H1 (cell line): ENCODE measurements around the gene NOS2. TPM values are rescaled to one million over a fixed set of nuclear protein-coding genes. Genes with fewer than 3 reads are reported as not detected.
"Not testable (repeated sequence)": the region's sequence is repeated elsewhere in the genome, so short reads cannot be mapped to it uniquely, and the experiment has no call there.

Experiments used
- CTCF ChIA-PET: fragments of 300-600 bp; sonication (Branson Sonifier 250); formaldehyde crosslinking; loops from one replicate; lab custom pipeline; 2021; ENCODE audit not compliant: partially characterized antibody; lab: Charles Lee
- POLR2A ChIA-PET: fragments of 300-600 bp; sonication (Branson Sonifier 250); formaldehyde crosslinking; loops from one replicate; lab custom pipeline; 2021; ENCODE audit warnings: inconsistent platforms; ENCODE audit not compliant: partially characterized antibody; lab: Charles Lee
- DNase-seq, 2 experiments: peaks; one replicate each; pipeline versions ENCODE4 v3.0.0 to v3.0.0-alpha.2; 2010 to 2022; ENCODE audit warnings: low spot score in 2 of 2, low read depth in 1 of 2, mixed read lengths in 1 of 2
- FAIRE-seq: peaks from 2 replicates; lab custom pipeline; 2011; peaks lifted over from hg19 to GRCh38; lab: Jason Lieb, UNC
- H2AFZ ChIP-seq: 2 replicates; pipeline ENCODE4 v1.8.1; 2012; ENCODE audit warnings: low read length, inconsistent platforms
- H2AK5ac ChIP-seq: 2 replicates; pipeline ENCODE4 v1.6.1; 2013; ENCODE audit warnings: low read depth, low read length
- H2BK120ac ChIP-seq: replicated peaks from 2 replicates; pipeline ENCODE3; 2013; ENCODE audit warnings: low read depth, low read length, inconsistent platforms
- H2BK12ac ChIP-seq: 2 replicates; pipeline ENCODE4 v1.6.1; 2013; ENCODE audit warnings: low read depth, low read length
- H2BK15ac ChIP-seq: 2 replicates; pipeline ENCODE4 v1.6.1; 2013; ENCODE audit warnings: low read length
- H2BK20ac ChIP-seq: 2 replicates; pipeline ENCODE4 v1.6.1; 2013; ENCODE audit warnings: low read length
- H2BK5ac ChIP-seq: 2 replicates; pipeline ENCODE4 v1.6.1; 2013; ENCODE audit warnings: low read depth, low read length
- H3K14ac ChIP-seq: 2 replicates; pipeline ENCODE4 v1.6.1; 2013; ENCODE audit warnings: inconsistent platforms; ENCODE audit not compliant: insufficient read length
- H3K18ac ChIP-seq: 2 replicates; pipeline ENCODE4 v1.6.1; 2013; ENCODE audit warnings: low read length; ENCODE audit errors: extremely low read depth
- H3K23ac ChIP-seq: 2 replicates; pipeline ENCODE4 v1.6.1; 2013; ENCODE audit warnings: inconsistent platforms; ENCODE audit not compliant: insufficient read length
- H3K23me2 ChIP-seq: 2 replicates; pipeline ENCODE4 v1.6.1; 2013; ENCODE audit warnings: low read depth, low read length
- H3K27ac ChIP-seq: 2 replicates; pipeline ENCODE4 v1.6.1; 2011; ENCODE audit warnings: low read depth, low read length, inconsistent platforms
- H3K27me3 ChIP-seq, 4 experiments: replicated peaks in 1 of 4; 1 replicate in 1 of 4; 2 replicates in 3 of 4; pipeline versions ENCODE4 v1.6.1 to v1.8.1; 2011 to 2013; ENCODE audit warnings: low read length in 3 of 4, mild to moderate bottlenecking in 3 of 4, inconsistent platforms in 2 of 4, mixed read lengths in 2 of 4, moderate library complexity in 1 of 4; ENCODE audit not compliant: control insufficient read depth in 3 of 4, insufficient read depth in 3 of 4; ENCODE audit errors: extremely low read depth in 1 of 4
- H3K36me3 ChIP-seq, 4 experiments: 2 replicates each; pipeline versions ENCODE4 v1.6.1 to v1.8.1; 2011 to 2013; ENCODE audit warnings: mild to moderate bottlenecking in 4 of 4, low read length in 3 of 4, moderate library complexity in 2 of 4, control low read depth in 1 of 4, inconsistent platforms in 1 of 4; ENCODE audit not compliant: insufficient read depth in 4 of 4, control insufficient read depth in 2 of 4
- H3K4ac ChIP-seq: replicated peaks from 2 replicates; pipeline ENCODE3; 2013; ENCODE audit warnings: low read length, low read depth, mixed read lengths, inconsistent platforms; ENCODE audit not compliant: insufficient read length
- H3K4me1 ChIP-seq, 4 experiments: replicated peaks in 1 of 4; 1 replicate in 1 of 4; 2 replicates in 3 of 4; pipeline versions ENCODE4 v1.6.1 to v1.8.1; 2011 to 2013; ENCODE audit warnings: low read length in 3 of 4, inconsistent platforms in 2 of 4, mixed read lengths in 1 of 4; ENCODE audit not compliant: insufficient read depth in 4 of 4, control insufficient read depth in 3 of 4
- H3K4me2 ChIP-seq, 2 experiments: 2 replicates each; pipeline versions ENCODE4 v1.6.1 to v1.8.1; 2011 to 2013; ENCODE audit warnings: low read depth in 2 of 2, low read length in 2 of 2, control low read depth in 1 of 2, inconsistent platforms in 1 of 2, mild to moderate bottlenecking in 1 of 2; ENCODE audit not compliant: insufficient read depth in 1 of 2
- H3K4me3 ChIP-seq, 4 experiments: fragments of 200-600, 300-600 bp in 1 of 4; sonication (generic), shearing (Covaris generic), sonication (Bioruptor Twin) in 1 of 4; 2 replicates each; pipeline versions ENCODE4 v1.5.1 to v1.8.1; 2011 to 2016; ENCODE audit warnings: low read length in 4 of 4, low read depth in 3 of 4, control low read depth in 2 of 4, inconsistent platforms in 2 of 4, mild to moderate bottlenecking in 2 of 4, mixed read lengths in 1 of 4, moderate library complexity in 1 of 4; ENCODE audit not compliant: insufficient read depth in 2 of 4; ENCODE audit errors: extremely low read depth in 1 of 4
- H3K56ac ChIP-seq: replicated peaks from 2 replicates; pipeline ENCODE3; 2013; ENCODE audit warnings: low read depth, mild to moderate bottlenecking, mixed read lengths, low read length, inconsistent platforms; ENCODE audit not compliant: insufficient read length
- H3K79me1 ChIP-seq: 2 replicates; pipeline ENCODE4 v1.6.1; 2013; ENCODE audit warnings: low read depth, low read length, control low read depth
- H3K79me2 ChIP-seq, 2 experiments: 2 replicates each; pipeline versions ENCODE4 v1.6.1 to v1.8.1; 2012 to 2013; ENCODE audit warnings: low read length in 2 of 2, mild to moderate bottlenecking in 2 of 2, inconsistent platforms in 1 of 2; ENCODE audit not compliant: insufficient read depth in 2 of 2, control insufficient read depth in 1 of 2
- H3K9ac ChIP-seq, 4 experiments: replicated peaks in 1 of 4; 1 replicate in 1 of 4; 2 replicates in 3 of 4; pipeline versions ENCODE4 v1.6.1 to v1.8.1; 2011 to 2013; ENCODE audit warnings: low read depth in 3 of 4, low read length in 3 of 4, control low read depth in 2 of 4, mild to moderate bottlenecking in 2 of 4, moderate library complexity in 2 of 4, inconsistent platforms in 1 of 4; ENCODE audit errors: extremely low read depth in 1 of 4
- H3K9me3 ChIP-seq, 2 experiments: 2 replicates each; pipeline versions ENCODE4 v1.6.1 to v1.8.1; 2012 to 2013; ENCODE audit warnings: mild to moderate bottlenecking in 2 of 2, moderate library complexity in 2 of 2, control low read depth in 1 of 2, inconsistent platforms in 1 of 2, low read depth in 1 of 2, low read length in 1 of 2, mixed read lengths in 1 of 2; ENCODE audit not compliant: insufficient read depth in 2 of 2
- H4K20me1 ChIP-seq, 2 experiments: replicated peaks in 1 of 2; 2 replicates each; pipeline versions ENCODE3 to v1.8.1; 2011 to 2013; ENCODE audit warnings: inconsistent platforms in 2 of 2, low read length in 2 of 2, mild to moderate bottlenecking in 1 of 2; ENCODE audit not compliant: insufficient read depth in 2 of 2, control insufficient read depth in 1 of 2
- H4K5ac ChIP-seq: 2 replicates; pipeline ENCODE4 v1.6.1; 2013; ENCODE audit warnings: low read length, low read depth, mixed read lengths, inconsistent platforms; ENCODE audit not compliant: insufficient read length
- H4K8ac ChIP-seq: 2 replicates; pipeline ENCODE4 v1.8.0; 2013; ENCODE audit warnings: mild to moderate bottlenecking, moderate library complexity, low read length, inconsistent platforms; ENCODE audit not compliant: insufficient read depth; ENCODE audit errors: extremely low read depth
- H4K91ac ChIP-seq: replicated peaks from 2 replicates; pipeline ENCODE3; 2013; ENCODE audit warnings: low read length, mixed read lengths, inconsistent platforms; ENCODE audit not compliant: insufficient read length
- WGBS, 2 experiments: shearing (Covaris generic) in 1 of 2; methylation state at CpG; one replicate each; pipeline versions ENCODE4 v1.1.6 to v1.1.7; 2013 to 2015; ENCODE audit warnings: low lambda C conversion rate in 2 of 2, mixed read lengths in 2 of 2, inconsistent platforms in 1 of 2, low coverage in 1 of 2, missing lambda C conversion rate in 1 of 2; ENCODE audit not compliant: insufficient replicate concordance in 2 of 2, insufficient coverage in 1 of 2, insufficient read length in 1 of 2; ENCODE audit errors: extremely low coverage in 1 of 2, missing lambda C conversion rate in 1 of 2; 5-methylcytosine and 5-hydroxymethylcytosine counted together
- polyA plus RNA-seq, 7 experiments: library from polyadenylated mRNA; depleted of rRNA in 3 of 7; stranded (reverse) in 5 of 7; unstranded in 2 of 7; fragments of >200 nt in 5 of 7; fragments of 200-250 nt in 2 of 7; gene quantifications; 1 replicate in 5 of 7; 2 replicates in 1 of 7; 4 replicates in 1 of 7; pipeline versions ENCODE4 v1.2.1 to v1.2.3, GENCODE V29; 2011 to 2013; ENCODE audit warnings: missing spikeins in 2 of 7, mixed read lengths in 2 of 7
- total RNA-seq: library from RNA; stranded (reverse); fragmentation: NEBNext Ultra II Directional; extraction: Animal tissue kit (Norgen Biotek cat#: 25700); gene quantifications from 2 replicates; pipeline ENCODE4 v1.2.1, GENCODE V29; 2021

NOS2 gene
- total and polyA plus RNA-seq, 2 of the 8 experiments (the other 6 are each of a cell fraction or from before 2014, with no cell fraction given): 1.0 to 1.9 TPM

DNA sequence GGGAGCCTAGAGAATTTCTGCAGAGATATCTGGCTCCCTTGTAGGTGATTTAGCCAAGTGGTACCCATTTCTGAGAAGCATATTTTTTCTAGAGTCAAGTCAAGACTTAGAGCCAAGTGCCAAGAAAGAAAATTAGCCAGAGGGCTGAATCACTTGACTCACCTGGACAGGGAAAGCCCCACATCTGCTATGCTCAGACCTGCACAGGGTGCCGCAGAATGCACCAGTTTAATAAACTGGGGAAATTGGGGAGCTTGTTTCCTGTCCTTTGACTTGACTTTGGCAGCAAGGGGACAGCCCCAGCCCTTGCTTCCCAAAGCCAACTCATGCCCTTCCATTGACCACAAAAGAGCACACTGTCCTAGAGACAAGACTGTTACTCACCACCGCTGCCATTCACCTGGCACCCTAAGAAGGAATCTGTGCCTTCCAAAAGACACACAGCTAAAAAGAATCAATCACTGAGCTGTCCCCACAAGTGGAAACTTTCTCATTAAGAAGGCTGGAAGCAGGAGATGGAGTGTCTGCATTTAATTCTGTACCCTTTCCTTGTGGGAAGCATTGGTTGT, 28.9 kb upstream of the NOS2 start:
- H2BK120ac ChIP-seq, H3K4me3 ChIP-seq, H4K5ac ChIP-seq, H3K27me3 ChIP-seq, H2AK5ac ChIP-seq, H3K9me3 ChIP-seq, H3K4me2 ChIP-seq, H4K20me1 ChIP-seq, H4K91ac ChIP-seq, H3K23me2 ChIP-seq, H3K79me1 ChIP-seq, POLR2A ChIA-PET, H3K9ac ChIP-seq, H2BK15ac ChIP-seq, H3K14ac ChIP-seq, CTCF ChIA-PET, H2BK12ac ChIP-seq, H4K8ac ChIP-seq, H2BK20ac ChIP-seq, H3K4ac ChIP-seq, H3K56ac ChIP-seq, H3K23ac ChIP-seq, H2AFZ ChIP-seq, H3K18ac ChIP-seq, DNase-seq, H3K79me2 ChIP-seq, FAIRE-seq, H3K27ac ChIP-seq, H2BK5ac ChIP-seq, H3K4me1 ChIP-seq, H3K36me3 ChIP-seq: not testable (repeated sequence)
- no CpG with 5 or more reads among the region's 2 CpGs for WGBS, 2 experiments
